ENCODE measurements around the gene SEMA5A.

DNA sequence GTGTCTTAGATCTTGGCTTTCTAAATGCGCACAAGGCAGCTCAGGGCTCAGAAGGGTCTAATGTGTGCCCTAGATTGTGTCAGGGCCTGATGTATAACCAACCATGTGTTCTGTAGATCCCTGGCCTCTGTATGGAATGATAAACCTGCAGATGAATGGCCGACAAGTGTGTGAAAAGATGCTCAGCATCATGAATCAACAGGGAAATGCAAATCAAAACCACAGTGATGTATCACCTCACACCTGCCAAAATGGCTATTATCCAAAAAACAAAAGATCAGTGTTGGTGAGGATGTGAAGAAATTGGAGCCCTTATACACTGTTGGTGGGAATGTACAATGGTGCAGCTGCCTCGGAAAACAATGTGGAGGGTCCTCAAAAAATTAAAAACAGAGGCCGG is 489.8 kb downstream of the SEMA5A start:
- TF ChIP-seq POLR2AphosphoS5 (IDR thresholded peaks at IDR 0.05) (no peak), POLR2A (IDR thresholded peaks at IDR 0.05) (no peak)
- TF ChIP-seq, protein P1, sequence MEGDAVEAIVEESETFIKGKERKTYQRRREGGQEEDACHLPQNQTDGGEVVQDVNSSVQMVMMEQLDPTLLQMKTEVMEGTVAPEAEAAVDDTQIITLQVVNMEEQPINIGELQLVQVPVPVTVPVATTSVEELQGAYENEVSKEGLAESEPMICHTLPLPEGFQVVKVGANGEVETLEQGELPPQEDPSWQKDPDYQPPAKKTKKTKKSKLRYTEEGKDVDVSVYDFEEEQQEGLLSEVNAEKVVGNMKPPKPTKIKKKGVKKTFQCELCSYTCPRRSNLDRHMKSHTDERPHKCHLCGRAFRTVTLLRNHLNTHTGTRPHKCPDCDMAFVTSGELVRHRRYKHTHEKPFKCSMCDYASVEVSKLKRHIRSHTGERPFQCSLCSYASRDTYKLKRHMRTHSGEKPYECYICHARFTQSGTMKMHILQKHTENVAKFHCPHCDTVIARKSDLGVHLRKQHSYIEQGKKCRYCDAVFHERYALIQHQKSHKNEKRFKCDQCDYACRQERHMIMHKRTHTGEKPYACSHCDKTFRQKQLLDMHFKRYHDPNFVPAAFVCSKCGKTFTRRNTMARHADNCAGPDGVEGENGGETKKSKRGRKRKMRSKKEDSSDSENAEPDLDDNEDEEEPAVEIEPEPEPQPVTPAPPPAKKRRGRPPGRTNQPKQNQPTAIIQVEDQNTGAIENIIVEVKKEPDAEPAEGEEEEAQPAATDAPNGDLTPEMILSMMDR (IDR thresholded peaks at IDR 0.05): no peak
